K562 (cell line): ENCODE results near the gene PAQR7. TPM values are rescaled to one million over a fixed set of nuclear protein-coding genes. Genes with fewer than 3 reads are reported as not detected.
A peak's percentile ranks its signal among the peaks of the same experiment; 100 is the strongest.

Source experiments
- ATF3 ChIP-seq, 2 experiments: fragments of 450-650 bp in 1 of 2; sonication (generic) in 1 of 2; formaldehyde crosslinking in 1 of 2; IDR thresholded peaks in 1 of 2; conservative IDR thresholded peaks in 1 of 2; 2 replicates each; pipeline versions ENCODE4 v1.6.1 to v1.8.1; 2016 to 2023; ENCODE audit warnings: mild to moderate bottlenecking in 2 of 2, moderate library complexity in 2 of 2, inconsistent platforms in 1 of 2, missing genetic modification reagents in 1 of 2
- BCLAF1 ChIP-seq, 2 experiments: fragments of 450-650 bp in 1 of 2; IDR thresholded peaks; 2 replicates each; pipeline ENCODE4 v1.6.1; 2011 to 2017; ENCODE audit warnings: low read depth in 2 of 2, antibody characterized with exemption in 1 of 2, borderline replicate concordance in 1 of 2, low read length in 1 of 2, mild to moderate bottlenecking in 1 of 2, mixed read lengths in 1 of 2; ENCODE audit not compliant: control insufficient read depth in 1 of 2
- PHB ChIP-seq: fragments of 250-450 bp; sonication (Bioruptor Pico); IDR thresholded peaks from 2 replicates; pipeline ENCODE4 v1.5.0; 2021
- PRMT5 ChIP-seq: sonication (generic); formaldehyde crosslinking; IDR thresholded peaks from 2 replicates; pipeline ENCODE4 v1.5.0; 2020; ENCODE audit warnings: missing genetic modification reagents
- PYGO2 ChIP-seq: fragments of 450-650 bp; IDR thresholded peaks from 2 replicates; pipeline ENCODE4 v1.6.1; 2016; ENCODE audit warnings: mild to moderate bottlenecking, missing genetic modification characterization, moderate library complexity, missing compliant biosample characterization
- RFX1 ChIP-seq: fragments of 450-650 bp; IDR thresholded peaks from 2 replicates; pipeline ENCODE4 v1.6.1; 2016; ENCODE audit warnings: mild to moderate bottlenecking, moderate library complexity
- RNF219 ChIP-seq: fragments of 250-450 bp; sonication (Bioruptor Pico); IDR thresholded peaks from 2 replicates; pipeline ENCODE4 v1.5.0; 2022; ENCODE audit warnings: mild to moderate bottlenecking
- SREBF2 ChIP-seq: sonication (generic); formaldehyde crosslinking; IDR thresholded peaks from 2 replicates; pipeline ENCODE4 v1.4.0; 2020; ENCODE audit warnings: mild to moderate bottlenecking, missing genetic modification reagents
- SRSF1 ChIP-seq: fragments of 200-400 bp; formaldehyde crosslinking; IDR thresholded peaks from 2 replicates; pipeline ENCODE4 v1.6.1; 2017; ENCODE audit warnings: mild to moderate bottlenecking, low read depth, low read length, moderate library complexity
- VEZF1 ChIP-seq: fragments of 200-800 bp; sonication (Bioruptor generic); IDR thresholded peaks from 2 replicates; pipeline ENCODE4 v1.6.1; 2017; ENCODE audit warnings: missing genetic modification characterization, missing compliant biosample characterization
- ZNF133 ChIP-seq: fragments of 250-450 bp; sonication (Bioruptor Pico); IDR thresholded peaks from 2 replicates; pipeline ENCODE4 v1.4.0; 2020; ENCODE audit warnings: mild to moderate bottlenecking
- polyA plus RNA-seq, 8 experiments: library from polyadenylated mRNA; depleted of rRNA in 4 of 8; stranded (reverse) in 5 of 8; unstranded in 3 of 8; fragments of >200 nt; fragmentation: Nextera tagmentation in 2 of 8; fragmentation: Illumina TruSeq in 1 of 8; extraction: Ambion mirVana in 2 of 8; extraction: Trizol in 1 of 8; gene quantifications; 2 replicates each; pipeline versions ENCODE4 v1.2.1 to v1.2.3, GENCODE V29; 2011 to 2014; ENCODE audit warnings: inconsistent platforms in 1 of 8, missing spikeins in 1 of 8
- total RNA-seq, 7 experiments: library from RNA; depleted of rRNA in 6 of 7; stranded (reverse); fragments of >200 nt in 6 of 7; fragmentation: Illumina TruSeq in 2 of 7; extraction: Trizol in 2 of 7; gene quantifications; 2 replicates each; pipeline versions ENCODE4 v1.2.1 to v1.2.3, GENCODE V29; 2011 to 2021; ENCODE audit warnings: low replicate concordance in 1 of 7
- TF ChIP-seq, protein P1 (sequence below): fragments of 250-450 bp; sonication (Bioruptor Pico); IDR thresholded peaks from 2 replicates; pipeline ENCODE4 v1.5.0; 2021; ENCODE audit warnings: mild to moderate bottlenecking, moderate library complexity

The PAQR7 gene
- total and polyA plus RNA-seq, 9 of the 15 experiments (the other 6 are each of a cell fraction or from before 2014, with no cell fraction given): 1.1 to 5.2 (median 2.6) TPM

DNA sequence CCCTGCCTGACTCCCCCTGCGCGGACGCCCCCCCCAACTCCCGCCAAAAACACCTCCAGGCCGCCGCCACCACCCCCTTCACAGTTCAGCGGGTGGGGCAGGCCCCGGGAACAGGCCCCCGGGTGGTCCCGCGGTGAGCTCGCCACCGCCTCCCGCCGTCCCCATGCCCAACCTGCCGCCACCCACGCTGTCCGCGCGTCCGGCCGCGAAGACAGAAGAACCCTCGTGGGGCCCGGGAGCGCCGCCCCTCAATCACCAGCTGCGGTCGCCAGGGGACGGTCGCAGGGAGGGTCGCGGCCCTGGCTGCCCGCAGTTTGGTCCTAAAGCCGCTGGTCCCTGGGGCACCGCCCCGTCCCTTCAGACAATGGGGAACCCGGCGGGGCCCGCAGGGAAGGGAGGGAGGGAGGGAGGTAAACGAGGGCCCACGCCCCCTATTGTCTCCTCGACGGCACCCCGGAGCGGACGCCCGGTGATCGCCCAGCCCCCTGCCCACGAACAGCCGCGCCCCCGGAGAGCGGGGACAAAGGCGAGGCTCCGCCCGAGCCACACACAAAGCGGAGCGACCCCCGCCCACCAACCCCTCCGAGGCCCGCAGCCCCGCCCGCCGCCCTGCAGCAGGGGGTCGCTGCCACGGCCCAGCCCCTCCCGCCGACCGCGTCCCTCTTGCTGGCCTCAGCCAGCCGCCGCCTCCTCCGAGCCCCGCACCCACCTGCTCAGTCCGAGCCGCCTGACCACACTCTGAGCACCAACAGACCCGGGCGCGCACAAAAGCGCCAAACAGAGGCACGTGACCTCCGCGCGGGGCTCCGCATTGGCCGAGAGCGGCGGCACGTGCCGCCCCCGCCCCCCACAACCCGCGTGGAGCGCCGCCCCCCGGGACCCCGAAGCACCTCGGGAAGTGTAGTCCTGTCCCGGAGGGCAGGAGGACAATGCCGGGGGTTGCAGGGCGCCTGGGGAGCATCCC lies 30.5 kb upstream of the PAQR7 start, which contains the start of gene STMN1 (continued):
- no peak for TF ChIP-seq SREBF2 (CRISPR knock-in tag)
- TF ChIP-seq PYGO2 (tag): no peak
- TF ChIP-seq BCLAF1 (IDR thresholded peaks at IDR 0.05; ENCODE audit: borderline replicate concordance in 1 of 2, control insufficient read depth in 1 of 2, low read depth in 2 of 2, low read length in 1 of 2): no peak
- peak; percentile 93 for TF ChIP-seq VEZF1
- TF ChIP-seq, protein P1, sequence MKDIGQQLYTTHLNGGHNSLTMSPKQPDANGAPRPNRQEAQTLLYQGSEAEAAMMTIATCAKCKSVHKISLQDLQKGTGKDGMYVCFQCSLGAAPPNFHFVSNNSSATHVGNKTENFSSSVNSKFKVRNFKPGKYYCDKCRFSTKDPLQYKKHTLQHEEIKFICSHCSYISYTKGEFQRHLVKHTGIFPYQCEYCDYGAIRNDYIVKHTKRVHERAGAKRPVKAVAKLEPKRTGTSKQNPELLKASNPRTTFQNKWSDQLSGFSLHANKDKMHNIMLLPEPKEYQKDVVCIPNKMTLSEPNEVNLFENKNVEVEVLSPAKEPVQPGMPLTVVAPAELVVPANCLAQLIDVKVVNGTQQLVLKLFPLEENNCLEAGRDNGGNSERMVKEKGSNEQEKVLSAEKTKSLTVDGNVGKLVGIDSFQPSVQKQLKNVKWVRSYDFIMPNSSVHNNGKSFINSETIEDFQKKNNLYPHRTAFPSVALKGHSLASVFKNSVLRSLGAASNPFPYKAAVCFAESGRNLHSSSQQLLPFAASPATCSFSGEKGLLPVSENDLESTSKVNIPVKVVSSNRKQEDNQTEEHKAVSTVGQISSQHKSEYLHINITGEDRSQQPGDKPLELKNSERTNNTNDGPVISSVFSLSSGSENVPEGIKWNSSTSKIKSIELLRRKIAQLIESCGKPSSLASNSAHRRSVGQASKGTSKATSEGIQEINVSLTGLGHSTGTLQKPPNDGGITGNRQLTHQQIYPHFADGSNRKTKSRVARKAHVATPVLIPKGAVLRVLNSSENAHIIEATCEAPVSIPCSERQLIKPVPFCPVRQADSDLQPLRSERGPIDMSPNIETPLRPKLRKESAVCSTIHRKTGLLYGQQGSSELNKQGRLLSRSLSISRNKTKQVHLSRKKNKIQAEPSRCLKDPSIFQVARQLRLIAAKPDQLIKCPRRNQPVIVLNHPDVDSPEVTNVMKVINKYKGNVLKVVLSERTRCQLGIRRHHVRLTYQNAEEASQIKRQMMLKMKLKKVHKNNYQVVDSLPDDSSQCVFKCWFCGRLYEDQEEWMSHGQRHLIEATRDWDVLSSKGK (CRISPR knock-in tag): no peak
- 0 out of 2 replicates have a peak, but pooled peaks have one; percentile 32 for TF ChIP-seq PHB (CRISPR knock-in tag)
- no peak for TF ChIP-seq RNF219
- no peak for TF ChIP-seq SRSF1
- TF ChIP-seq ZNF133: no peak
- no peak for TF ChIP-seq RFX1
- no peak for TF ChIP-seq ATF3 (IDR thresholded peaks at IDR 0.05)
- TF ChIP-seq ATF3 (CRISPR knock-in tag; conservative IDR thresholded peaks at IDR 0.05): 0 out of 2 replicates have a peak, but pooled peaks have one; percentile 48
- TF ChIP-seq PRMT5 (CRISPR knock-in tag): 0 out of 2 replicates have a peak, but pooled peaks have one; percentile 11
